Subcutaneous adipose tissue (tissue), 4 donors: ENCODE results near the gene OSCAR. TPM values are rescaled to one million over a fixed set of nuclear protein-coding genes. Genes with fewer than 3 reads are reported as not detected.

Experiments
- total RNA-seq, 4 donors: library from RNA; depleted of rRNA; stranded (reverse); fragments of >200 nt; gene quantifications; one replicate each; pipeline ENCODE4 v1.1.0, GENCODE V29; 2016
- TF ChIP-seq, protein P1 (sequence below): fragments of 450-650 bp; IDR thresholded peaks from one replicate; pipeline ENCODE4 v1.5.1; 2016; ENCODE audit warnings: low read depth, mild to moderate bottlenecking, control low read depth, antibody characterized with exemption, moderate library complexity

Gene OSCAR
- total RNA-seq, 4 donors from 2014 or later, result 0.75 to 21.9 (median 2.4) TPM

DNA sequence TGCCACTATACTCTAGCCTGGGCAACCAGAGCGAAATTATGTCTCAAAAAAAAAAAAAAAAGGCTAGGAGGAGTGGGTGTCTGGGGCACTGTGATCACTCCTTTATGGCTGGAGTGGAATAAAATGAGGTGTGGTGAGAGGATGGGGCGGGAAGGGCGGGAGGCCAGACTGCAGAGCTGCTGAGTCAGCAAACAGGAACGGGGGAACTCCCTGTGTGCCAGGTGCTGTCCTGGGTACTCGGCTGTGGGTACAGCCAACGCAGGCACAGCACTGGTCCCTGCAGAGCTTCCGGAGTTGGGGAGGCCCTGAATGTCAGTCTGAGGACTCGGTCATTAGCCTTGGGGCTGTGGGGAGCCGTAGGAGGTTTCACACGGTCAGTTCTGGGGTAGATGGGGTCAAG is 20.7 kb upstream of the OSCAR start:
- TF ChIP-seq, protein P1, sequence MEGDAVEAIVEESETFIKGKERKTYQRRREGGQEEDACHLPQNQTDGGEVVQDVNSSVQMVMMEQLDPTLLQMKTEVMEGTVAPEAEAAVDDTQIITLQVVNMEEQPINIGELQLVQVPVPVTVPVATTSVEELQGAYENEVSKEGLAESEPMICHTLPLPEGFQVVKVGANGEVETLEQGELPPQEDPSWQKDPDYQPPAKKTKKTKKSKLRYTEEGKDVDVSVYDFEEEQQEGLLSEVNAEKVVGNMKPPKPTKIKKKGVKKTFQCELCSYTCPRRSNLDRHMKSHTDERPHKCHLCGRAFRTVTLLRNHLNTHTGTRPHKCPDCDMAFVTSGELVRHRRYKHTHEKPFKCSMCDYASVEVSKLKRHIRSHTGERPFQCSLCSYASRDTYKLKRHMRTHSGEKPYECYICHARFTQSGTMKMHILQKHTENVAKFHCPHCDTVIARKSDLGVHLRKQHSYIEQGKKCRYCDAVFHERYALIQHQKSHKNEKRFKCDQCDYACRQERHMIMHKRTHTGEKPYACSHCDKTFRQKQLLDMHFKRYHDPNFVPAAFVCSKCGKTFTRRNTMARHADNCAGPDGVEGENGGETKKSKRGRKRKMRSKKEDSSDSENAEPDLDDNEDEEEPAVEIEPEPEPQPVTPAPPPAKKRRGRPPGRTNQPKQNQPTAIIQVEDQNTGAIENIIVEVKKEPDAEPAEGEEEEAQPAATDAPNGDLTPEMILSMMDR, result no peak

DNA sequence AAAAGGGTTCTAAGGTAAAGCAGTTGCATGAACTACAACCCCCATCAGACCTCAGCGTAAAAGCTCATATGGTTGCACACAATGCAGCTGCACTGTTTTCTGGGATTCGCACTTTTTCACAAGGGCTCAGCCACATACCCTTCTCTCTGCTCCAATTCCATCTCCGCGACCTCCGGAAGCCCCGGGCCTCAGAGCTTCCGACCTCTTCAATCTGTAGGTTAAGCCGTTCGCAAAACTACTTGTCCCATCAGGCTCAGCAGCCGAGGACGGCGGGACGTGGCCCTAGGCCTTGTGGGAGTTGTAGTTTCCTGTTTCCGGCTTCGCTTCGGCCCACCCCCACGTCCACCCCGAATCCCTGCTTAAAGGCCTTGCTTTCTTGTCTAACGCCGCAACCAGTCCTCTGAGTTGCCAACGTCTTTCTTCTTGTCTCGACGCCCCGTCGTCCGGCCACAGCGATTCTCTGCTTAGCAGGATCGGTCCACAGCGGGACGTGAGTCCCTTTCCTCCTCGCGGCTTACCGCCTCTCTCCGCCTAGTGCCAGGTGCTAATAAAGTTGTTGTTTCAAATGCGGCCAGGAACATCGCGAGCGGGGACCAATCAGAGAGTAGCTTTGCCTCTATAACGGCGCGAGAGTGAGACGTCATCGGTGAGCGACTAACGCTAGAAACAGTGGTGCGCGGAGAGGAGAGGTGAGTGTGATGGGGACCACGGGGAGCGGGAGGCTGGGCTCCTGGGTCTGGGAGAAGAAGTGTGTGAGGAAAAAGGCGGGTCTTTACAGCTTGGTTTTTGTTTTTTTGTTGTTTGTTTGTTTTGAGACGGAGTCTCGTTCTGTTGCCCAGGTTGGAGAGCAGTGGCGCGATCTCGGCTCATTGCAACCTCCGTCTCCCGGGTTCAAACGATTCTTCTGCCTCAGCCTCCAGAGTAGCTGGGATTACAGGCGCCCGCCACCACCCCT is 14.8 kb upstream of the OSCAR start, which contains the start of the genes PRPF31 and TFPT:
Gene PRPF31, plus strand, starts transcription at position 646 of the 955 bp plus-strand sequence. CDS start 2,525 bp downstream, outside the sequence.
Gene TFPT, minus strand, starts transcription at position 549 of the 955 bp plus-strand sequence. Its CDS starts 388 bp downstream, at position 161.
- TF ChIP-seq, protein P1, result no peak

DNA sequence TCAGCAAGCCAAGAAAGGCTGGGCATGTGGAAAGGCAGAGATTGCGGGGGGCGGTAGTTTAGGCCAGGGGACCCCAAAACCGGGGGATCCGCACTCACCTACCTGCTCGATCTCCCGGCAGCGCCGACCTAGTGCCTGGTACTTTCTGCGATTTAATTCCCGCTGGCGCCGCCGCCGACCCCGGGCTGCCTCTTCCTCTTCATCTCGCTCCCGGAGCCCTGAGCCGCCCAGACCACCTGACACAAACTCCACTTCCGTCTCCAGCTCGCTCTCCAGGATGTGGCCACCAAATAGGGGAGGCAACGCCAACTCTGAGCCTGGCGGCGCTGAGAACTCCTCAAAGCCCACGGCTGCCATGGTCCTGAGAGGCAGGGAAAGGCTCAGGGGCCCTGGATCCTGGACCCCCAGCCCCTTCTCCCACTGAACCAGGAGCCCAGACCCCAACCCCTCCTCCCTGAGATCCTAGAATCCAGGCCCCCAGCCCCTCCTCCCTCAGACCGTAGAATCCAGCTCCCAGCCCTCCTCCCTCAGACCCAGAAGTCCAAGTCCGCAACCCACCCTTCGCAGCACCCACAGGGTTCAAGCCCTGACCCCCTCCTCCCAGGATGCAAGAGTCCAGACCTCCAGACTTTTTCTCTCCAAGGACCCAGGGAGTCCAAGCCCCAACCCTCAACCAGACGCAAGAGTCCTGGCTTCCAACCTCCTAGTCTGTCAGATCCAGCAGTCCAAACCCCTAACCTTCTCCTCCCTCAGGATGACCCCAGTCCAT is 13.9 kb upstream of the OSCAR start:
- TF ChIP-seq, protein P1, result no peak

DNA sequence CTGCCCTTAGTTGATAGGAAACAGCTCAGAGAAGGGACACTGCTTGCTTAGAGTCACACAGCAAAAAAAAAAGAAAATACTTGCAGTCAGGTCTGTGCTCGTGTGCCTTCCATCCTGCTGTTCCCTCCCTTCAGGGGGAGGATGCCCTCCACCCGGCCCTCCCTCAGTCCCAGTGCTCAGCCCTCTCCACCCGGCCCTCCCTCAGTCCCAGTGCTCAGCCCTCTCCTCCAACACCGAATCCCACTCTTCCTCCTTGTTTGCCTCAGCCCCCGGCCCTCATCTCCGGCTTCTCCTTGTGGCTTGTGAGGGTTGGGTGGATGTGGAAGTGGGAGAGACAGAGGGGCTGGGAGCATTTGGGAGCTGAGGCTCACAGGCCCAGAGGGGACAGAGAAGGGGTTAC is 9.0 kb upstream of the OSCAR start:
- TF ChIP-seq, protein P1, result no peak

DNA sequence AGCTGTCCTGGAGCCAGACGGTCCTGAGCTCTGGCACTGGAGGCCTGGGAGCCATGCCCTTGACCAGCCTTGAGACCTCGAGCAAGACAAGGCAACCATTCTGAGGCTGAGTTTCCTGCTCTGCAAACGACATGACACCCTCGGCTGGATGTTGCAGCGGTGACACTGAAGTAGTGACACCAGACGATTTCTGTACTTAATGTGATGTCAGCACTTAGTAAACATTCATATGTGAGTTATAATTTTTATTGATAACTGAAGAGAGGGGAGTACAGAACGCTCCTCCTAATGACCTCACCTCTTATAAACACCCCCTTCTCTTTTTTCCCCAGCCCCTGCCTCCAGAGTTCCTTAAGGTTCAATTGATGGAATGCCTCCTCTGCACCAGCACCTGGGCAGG is 7.9 kb upstream of the OSCAR start:
- TF ChIP-seq, protein P1, result no peak

DNA sequence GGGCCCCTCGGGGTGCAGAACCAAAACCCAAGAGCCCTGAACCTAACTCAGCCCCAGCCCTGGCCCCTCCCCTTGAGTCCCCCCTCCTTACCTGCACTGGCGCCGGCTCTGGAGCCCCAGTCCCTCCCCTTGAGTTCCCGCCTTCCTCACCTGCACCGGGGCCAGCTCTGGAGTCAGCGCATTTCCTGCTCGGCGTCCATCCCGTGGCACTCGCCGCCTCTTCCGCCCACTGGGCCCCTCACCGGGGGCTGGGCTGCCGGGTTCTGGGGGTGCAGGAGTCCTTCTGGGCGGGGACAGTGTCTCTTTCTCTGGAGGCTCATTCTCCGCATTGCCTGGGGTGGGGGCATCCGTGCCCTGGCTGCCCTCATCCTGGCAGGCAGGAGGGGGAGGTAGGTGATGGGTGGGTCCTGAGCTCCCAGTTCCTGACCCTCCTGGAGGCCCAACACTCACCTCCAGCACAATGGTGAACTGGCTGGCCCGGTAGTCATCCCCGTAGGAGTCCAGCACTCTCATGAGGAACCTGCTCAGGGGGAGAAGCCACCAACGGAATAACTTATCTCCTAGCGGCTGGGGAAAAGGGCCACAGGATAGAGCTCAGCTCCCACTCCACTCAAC is 7.4 kb upstream of the OSCAR start:
- TF ChIP-seq, protein P1, result no peak
